ENCODE measurements around the gene SH3RF2. TPM values are rescaled to one million over a fixed set of nuclear protein-coding genes. Genes with fewer than 3 reads are reported as not detected.

SH3RF2 gene
- total and polyA plus RNA-seq, 2 donors (not counting 3 experiments of a cell fraction or from before 2014, with no cell fraction given), result 0.54 to 0.84 TPM

DNA sequence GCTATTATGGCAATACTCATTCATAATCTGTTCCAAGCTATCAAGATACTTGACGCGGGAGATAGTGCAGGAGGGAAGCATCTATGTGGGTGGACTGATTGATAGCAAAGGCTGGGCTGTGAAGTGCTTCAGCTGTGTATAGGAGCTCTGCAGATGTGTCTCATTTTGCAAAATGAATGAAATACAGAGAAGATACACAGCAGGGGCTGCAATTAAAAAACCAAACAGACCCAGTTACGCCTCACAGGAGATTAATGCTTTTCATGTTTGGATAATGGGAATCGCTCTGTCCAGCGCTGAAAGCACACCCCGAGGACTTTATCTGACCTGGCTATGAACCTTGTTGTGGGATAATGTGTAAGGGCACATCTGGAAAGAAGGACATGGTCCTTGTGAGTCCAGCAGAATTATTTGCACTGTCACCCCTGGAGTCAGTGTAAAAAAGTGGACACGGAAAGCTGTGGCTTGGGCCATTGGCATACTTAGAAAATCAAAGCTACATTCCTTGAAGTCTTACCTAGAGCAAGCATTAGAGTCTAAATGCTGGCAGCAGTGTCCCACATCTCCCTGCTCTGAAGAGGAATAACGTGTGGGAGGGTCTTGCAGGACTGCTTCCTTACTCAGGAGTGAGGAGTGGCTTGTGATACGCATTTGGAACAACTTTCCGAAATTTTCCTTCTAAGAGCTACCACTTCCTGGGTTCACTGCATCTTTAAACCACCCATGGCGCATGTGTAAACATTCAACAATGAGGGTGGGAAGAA is 2.6 kb downstream of the SH3RF2 start:
- H3K9me3 ChIP-seq (replicated peaks; ENCODE audit: control insufficient read depth, insufficient read depth, low read length), result no peaks in the 10 kb centered on the region
- H3K4me1 ChIP-seq (ENCODE audit: control insufficient read depth, extremely low read depth, insufficient read depth, low read length), result peaks cover 12% of the 10 kb centered on the region
- TF ChIP-seq JUN (IDR thresholded peaks at IDR 0.05; ENCODE audit: borderline replicate concordance, insufficient read depth, insufficient read length, low read depth) (no peak), POLR2A (IDR thresholded peaks at IDR 0.05; ENCODE audit: low read depth, low read length) (no peak)
- TF ChIP-seq, protein P1, sequence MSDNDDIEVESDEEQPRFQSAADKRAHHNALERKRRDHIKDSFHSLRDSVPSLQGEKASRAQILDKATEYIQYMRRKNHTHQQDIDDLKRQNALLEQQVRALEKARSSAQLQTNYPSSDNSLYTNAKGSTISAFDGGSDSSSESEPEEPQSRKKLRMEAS (IDR thresholded peaks at IDR 0.05; ENCODE audit: insufficient read depth, insufficient read length), result no peak
- no peak for FAIRE-seq
- H3K79me2 ChIP-seq (ENCODE audit: control insufficient read depth, insufficient read depth, low read length), result no peaks in the 10 kb centered on the region
- no peaks in the 10 kb centered on the region for H3K36me3 ChIP-seq (ENCODE audit: control insufficient read depth in 2 of 2, extremely low read depth in 1 of 2, insufficient read depth in 2 of 2, low read length in 2 of 2)
- no peak overlapping the region for H3K27ac ChIP-seq (ENCODE audit: insufficient read depth, low read depth, low read length)
- dilution Hi-C loops (cut with MboI; ENCODE audit: extremely low pct_ligation_motif_present, low sequenced_read_pairs), result no loop called here
- H3K9ac ChIP-seq (replicated peaks; ENCODE audit: extremely low read depth, insufficient read depth, low read length), result no peak overlapping the region
- H4K20me1 ChIP-seq (replicated peaks; ENCODE audit: control insufficient read depth, extremely low read depth, insufficient read depth, low read length), result no peaks in the 10 kb centered on the region
- no peak for DNase-seq (ENCODE audit: low read depth, low spot score)
- POLR2A ChIA-PET, result no interaction called here
- BruUV-seq (replicated peaks), result no TSS peak
- intact Hi-C loops (cut with micrococcal nuclease), result no loop called here
- no peaks in the 10 kb centered on the region for H3K9me1 ChIP-seq (replicated peaks; ENCODE audit: control insufficient read depth, extremely low read depth, insufficient read depth, low read length)
- no peak overlapping the region for H2AFZ ChIP-seq (ENCODE audit: low read depth, low read length)
- CTCF ChIA-PET, result interaction anchor here (1.5 to 1.6 kb wide), 2 partner anchors 14 to 15 kb away, joined by 3 to 5 read pairs; no protein-coding TSS in a partner anchor
- peaks cover 0 to 11% of the 10 kb centered on the region in 2 experiments for H3K27me3 ChIP-seq (ENCODE audit: control insufficient read depth in 2 of 2, insufficient read depth in 2 of 2, low read length in 2 of 2)
- H3K4me3 ChIP-seq (replicated peaks in 1 of 3; ENCODE audit: insufficient read depth in 1 of 3, low read depth in 1 of 3, low read length in 3 of 3), result no peak overlapping the region
- H3K4me2 ChIP-seq (ENCODE audit: insufficient read depth, low read length), result no peak overlapping the region

DNA sequence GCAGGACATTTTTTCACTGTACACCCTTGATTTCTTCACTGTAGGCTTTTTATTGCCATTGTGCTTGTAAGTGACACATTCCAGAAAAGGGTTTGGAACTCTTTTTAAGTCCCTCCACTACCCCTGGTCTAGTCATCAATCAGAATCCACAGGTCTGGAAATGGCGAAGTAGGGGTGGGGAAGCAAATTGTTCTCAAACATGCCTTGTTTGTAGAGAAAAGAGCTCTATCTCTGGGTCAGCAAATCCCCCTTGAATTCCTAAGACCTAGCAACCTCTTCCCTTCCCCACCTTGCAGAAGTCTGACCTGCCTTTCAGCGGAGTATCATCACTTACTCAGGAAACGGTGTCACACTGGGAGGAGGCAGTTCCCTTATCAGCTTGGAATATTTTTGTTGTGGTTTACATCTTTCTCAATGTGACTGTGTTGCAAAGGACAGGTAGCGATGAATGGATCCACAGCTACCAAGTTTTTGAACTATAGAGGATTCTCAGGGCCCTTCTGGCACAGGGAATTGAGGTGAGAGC is 3.2 kb downstream of the SH3RF2 start:
- no TSS peak for BruUV-seq (replicated peaks)
- intact Hi-C loops (cut with micrococcal nuclease), result no loop called here
- H3K27me3 ChIP-seq (ENCODE audit: control insufficient read depth in 2 of 2, insufficient read depth in 2 of 2, low read length in 2 of 2), result peaks cover 0 to 11% of the 10 kb centered on the region in 2 experiments
- H3K4me2 ChIP-seq (ENCODE audit: insufficient read depth, low read length), result no peak overlapping the region
- H2AFZ ChIP-seq (ENCODE audit: low read depth, low read length), result no peak overlapping the region
- no peaks in the 10 kb centered on the region for H3K36me3 ChIP-seq (ENCODE audit: control insufficient read depth in 2 of 2, extremely low read depth in 1 of 2, insufficient read depth in 2 of 2, low read length in 2 of 2)
- no peaks in the 10 kb centered on the region for H3K9me1 ChIP-seq (replicated peaks; ENCODE audit: control insufficient read depth, extremely low read depth, insufficient read depth, low read length)
- H3K9me3 ChIP-seq (replicated peaks; ENCODE audit: control insufficient read depth, insufficient read depth, low read length), result no peaks in the 10 kb centered on the region
- FAIRE-seq (no peak), DNase-seq (ENCODE audit: low read depth, low spot score) (no peak)
- no peaks in the 10 kb centered on the region for H4K20me1 ChIP-seq (replicated peaks; ENCODE audit: control insufficient read depth, extremely low read depth, insufficient read depth, low read length)
- dilution Hi-C loops (cut with MboI; ENCODE audit: extremely low pct_ligation_motif_present, low sequenced_read_pairs), result no loop called here
- no peak overlapping the region for H3K4me3 ChIP-seq (replicated peaks in 1 of 3; ENCODE audit: insufficient read depth in 1 of 3, low read depth in 1 of 3, low read length in 3 of 3)
- H3K27ac ChIP-seq (ENCODE audit: insufficient read depth, low read depth, low read length), result no peak overlapping the region
- TF ChIP-seq GATA2 (IDR thresholded peaks at IDR 0.05; ENCODE audit: insufficient read depth, insufficient read length, low read depth, low read length) (no peak), MYC (IDR thresholded peaks at IDR 0.05; ENCODE audit: low read depth, low read length) (no peak), POLR2A (IDR thresholded peaks at IDR 0.05; ENCODE audit: low read depth, low read length) (no peak), POLR2AphosphoS5 (IDR thresholded peaks at IDR 0.05; ENCODE audit: insufficient read depth, low read depth, low read length) (no peak), JUN (IDR thresholded peaks at IDR 0.05; ENCODE audit: borderline replicate concordance, insufficient read depth, insufficient read length, low read depth) (no peak), EZH2 (IDR thresholded peaks at IDR 0.05; ENCODE audit: borderline replicate concordance, low read depth, low read length, severe bottlenecking) (no peak), FOS (IDR thresholded peaks at IDR 0.05; ENCODE audit: borderline replicate concordance, insufficient read depth, low read length) (no peak)
- TF ChIP-seq, protein P2, sequence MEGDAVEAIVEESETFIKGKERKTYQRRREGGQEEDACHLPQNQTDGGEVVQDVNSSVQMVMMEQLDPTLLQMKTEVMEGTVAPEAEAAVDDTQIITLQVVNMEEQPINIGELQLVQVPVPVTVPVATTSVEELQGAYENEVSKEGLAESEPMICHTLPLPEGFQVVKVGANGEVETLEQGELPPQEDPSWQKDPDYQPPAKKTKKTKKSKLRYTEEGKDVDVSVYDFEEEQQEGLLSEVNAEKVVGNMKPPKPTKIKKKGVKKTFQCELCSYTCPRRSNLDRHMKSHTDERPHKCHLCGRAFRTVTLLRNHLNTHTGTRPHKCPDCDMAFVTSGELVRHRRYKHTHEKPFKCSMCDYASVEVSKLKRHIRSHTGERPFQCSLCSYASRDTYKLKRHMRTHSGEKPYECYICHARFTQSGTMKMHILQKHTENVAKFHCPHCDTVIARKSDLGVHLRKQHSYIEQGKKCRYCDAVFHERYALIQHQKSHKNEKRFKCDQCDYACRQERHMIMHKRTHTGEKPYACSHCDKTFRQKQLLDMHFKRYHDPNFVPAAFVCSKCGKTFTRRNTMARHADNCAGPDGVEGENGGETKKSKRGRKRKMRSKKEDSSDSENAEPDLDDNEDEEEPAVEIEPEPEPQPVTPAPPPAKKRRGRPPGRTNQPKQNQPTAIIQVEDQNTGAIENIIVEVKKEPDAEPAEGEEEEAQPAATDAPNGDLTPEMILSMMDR (IDR thresholded peaks at IDR 0.05; ENCODE audit: extremely low read depth in 1 of 2, insufficient read depth in 1 of 2, low read depth in 1 of 2, low read length in 2 of 2), result no peak
- TF ChIP-seq, protein P1 (IDR thresholded peaks at IDR 0.05; ENCODE audit: insufficient read depth, insufficient read length), result no peak
- H3K9ac ChIP-seq (replicated peaks; ENCODE audit: extremely low read depth, insufficient read depth, low read length), result no peak overlapping the region
- no peaks in the 10 kb centered on the region for H3K79me2 ChIP-seq (ENCODE audit: control insufficient read depth, insufficient read depth, low read length)
- ChIA-PET POLR2A (no interaction called here), CTCF (interaction anchor here (1.6 kb wide), 1 partner anchor 14 kb away, joined by 3 read pairs; no protein-coding TSS in a partner anchor)
- H3K4me1 ChIP-seq (ENCODE audit: control insufficient read depth, extremely low read depth, insufficient read depth, low read length), result peaks cover 12% of the 10 kb centered on the region
